Measurements from ENCODE around the gene PKP2. TPM values are rescaled to one million over a fixed set of nuclear protein-coding genes. Genes with fewer than 3 reads are reported as not detected.

The PKP2 gene
- total RNA-seq, 2 experiments from 2014 or later: not detected

DNA sequence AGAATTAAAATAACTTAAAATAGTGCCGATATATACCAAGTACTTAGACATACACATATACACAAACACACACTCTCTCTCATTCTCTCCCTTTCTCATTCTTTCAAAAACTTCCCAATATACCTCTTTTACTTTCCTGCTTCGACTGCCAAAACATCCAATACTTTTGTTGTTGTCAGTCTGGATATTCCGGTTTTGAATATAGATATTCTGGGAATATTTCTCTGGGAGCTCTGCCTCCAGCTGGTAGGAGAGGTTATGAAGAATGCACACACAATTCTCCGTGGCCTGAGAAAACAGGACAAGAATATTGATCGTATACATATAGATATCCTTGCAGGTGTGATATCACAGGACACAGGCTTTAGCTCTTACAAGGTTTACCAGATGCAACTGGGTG is 74.2 kb downstream of the PKP2 start:
- Histone ChIP-seq H3K9me3 (ENCODE audit: low read length) (no peaks in the 10 kb centered on the region), H2AFZ (ENCODE audit: low read length) (no peak overlapping the region), H4K20me1 (ENCODE audit: insufficient read depth, low read length) (no peaks in the 10 kb centered on the region), H3K4me2 (ENCODE audit: low read length) (no peak overlapping the region), H3K4me3 (ENCODE audit: low read depth, low read length, poor library complexity, severe bottlenecking) (no peak overlapping the region), H3K36me3 (ENCODE audit: insufficient read depth, low read length) (no peaks in the 10 kb centered on the region), H3K27ac (ENCODE audit: low read depth, low read length, poor library complexity, severe bottlenecking) (no peak overlapping the region), H3K9me2 (ENCODE audit: insufficient read depth, low read length) (no peaks in the 10 kb centered on the region), H3K79me2 (ENCODE audit: insufficient read depth, low read depth, low read length) (no peaks in the 10 kb centered on the region), H3K4me1 (ENCODE audit: insufficient read depth, low read length, poor library complexity, severe bottlenecking) (no peaks in the 10 kb centered on the region)
- no TSS peak for BruUV-seq (replicated peaks)
- ChIA-PET CTCF (ENCODE audit: unreplicated experiment) (no interaction called here), POLR2A (interaction anchor here (0.8 to 1.3 kb wide), 2 partner anchors 9 to 65 kb away, joined by 3 to 5 read pairs; no protein-coding TSS in a partner anchor)
- intact Hi-C loops (cut with micrococcal nuclease; ENCODE audit: unreplicated experiment): no loop called here
- no peak for DNase-seq (ENCODE audit: low spot score)
- TF ChIP-seq, protein P1, sequence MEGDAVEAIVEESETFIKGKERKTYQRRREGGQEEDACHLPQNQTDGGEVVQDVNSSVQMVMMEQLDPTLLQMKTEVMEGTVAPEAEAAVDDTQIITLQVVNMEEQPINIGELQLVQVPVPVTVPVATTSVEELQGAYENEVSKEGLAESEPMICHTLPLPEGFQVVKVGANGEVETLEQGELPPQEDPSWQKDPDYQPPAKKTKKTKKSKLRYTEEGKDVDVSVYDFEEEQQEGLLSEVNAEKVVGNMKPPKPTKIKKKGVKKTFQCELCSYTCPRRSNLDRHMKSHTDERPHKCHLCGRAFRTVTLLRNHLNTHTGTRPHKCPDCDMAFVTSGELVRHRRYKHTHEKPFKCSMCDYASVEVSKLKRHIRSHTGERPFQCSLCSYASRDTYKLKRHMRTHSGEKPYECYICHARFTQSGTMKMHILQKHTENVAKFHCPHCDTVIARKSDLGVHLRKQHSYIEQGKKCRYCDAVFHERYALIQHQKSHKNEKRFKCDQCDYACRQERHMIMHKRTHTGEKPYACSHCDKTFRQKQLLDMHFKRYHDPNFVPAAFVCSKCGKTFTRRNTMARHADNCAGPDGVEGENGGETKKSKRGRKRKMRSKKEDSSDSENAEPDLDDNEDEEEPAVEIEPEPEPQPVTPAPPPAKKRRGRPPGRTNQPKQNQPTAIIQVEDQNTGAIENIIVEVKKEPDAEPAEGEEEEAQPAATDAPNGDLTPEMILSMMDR (conservative IDR thresholded peaks at IDR 0.05; ENCODE audit: low read length): no peak
- no peak for TF ChIP-seq EZH2phosphoT487 (IDR thresholded peaks at IDR 0.05; ENCODE audit: borderline replicate concordance, low read depth, low read length)

DNA sequence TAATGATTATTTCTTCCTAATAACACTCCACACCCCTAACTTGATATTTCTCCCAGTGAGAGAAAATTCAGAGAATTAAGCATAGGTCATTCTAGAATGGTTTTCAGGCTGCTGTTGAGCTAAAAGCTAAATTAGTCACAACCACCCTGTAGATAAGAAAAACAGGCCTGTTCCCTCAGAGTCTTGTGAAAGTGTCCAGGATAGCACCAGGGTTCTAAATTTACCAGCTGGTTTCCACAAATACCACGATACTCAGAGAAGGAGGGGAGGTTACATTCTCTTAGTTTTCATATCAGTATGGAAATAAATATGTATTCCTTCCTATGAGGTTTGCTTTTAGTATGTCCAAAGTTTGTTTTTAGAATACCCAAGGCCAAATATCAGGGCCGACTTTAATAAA is 74.9 kb downstream of the PKP2 start:
- no peak for DNase-seq (ENCODE audit: low spot score)
- Histone ChIP-seq H3K9me3 (ENCODE audit: low read length) (no peaks in the 10 kb centered on the region), H3K27ac (ENCODE audit: low read depth, low read length, poor library complexity, severe bottlenecking) (no peak overlapping the region), H3K4me2 (ENCODE audit: low read length) (no peak overlapping the region), H4K20me1 (ENCODE audit: insufficient read depth, low read length) (no peaks in the 10 kb centered on the region), H3K9me2 (ENCODE audit: insufficient read depth, low read length) (no peaks in the 10 kb centered on the region), H3K4me1 (ENCODE audit: insufficient read depth, low read length, poor library complexity, severe bottlenecking) (no peaks in the 10 kb centered on the region), H3K4me3 (ENCODE audit: low read depth, low read length, poor library complexity, severe bottlenecking) (no peak overlapping the region), H3K36me3 (ENCODE audit: insufficient read depth, low read length) (no peaks in the 10 kb centered on the region), H3K79me2 (ENCODE audit: insufficient read depth, low read depth, low read length) (no peaks in the 10 kb centered on the region), H2AFZ (ENCODE audit: low read length) (no peak overlapping the region)
- ChIA-PET CTCF (ENCODE audit: unreplicated experiment) (no interaction called here), POLR2A (interaction anchor here (1.3 kb wide), 1 partner anchor 10 kb away, joined by 5 read pairs; no protein-coding TSS in a partner anchor)
- no TSS peak for BruUV-seq (replicated peaks)
- intact Hi-C loops (cut with micrococcal nuclease; ENCODE audit: unreplicated experiment): no loop called here
- TF ChIP-seq, protein P1 (conservative IDR thresholded peaks at IDR 0.05; ENCODE audit: low read length): no peak
- no peak for TF ChIP-seq EZH2phosphoT487 (IDR thresholded peaks at IDR 0.05; ENCODE audit: borderline replicate concordance, low read depth, low read length)

DNA sequence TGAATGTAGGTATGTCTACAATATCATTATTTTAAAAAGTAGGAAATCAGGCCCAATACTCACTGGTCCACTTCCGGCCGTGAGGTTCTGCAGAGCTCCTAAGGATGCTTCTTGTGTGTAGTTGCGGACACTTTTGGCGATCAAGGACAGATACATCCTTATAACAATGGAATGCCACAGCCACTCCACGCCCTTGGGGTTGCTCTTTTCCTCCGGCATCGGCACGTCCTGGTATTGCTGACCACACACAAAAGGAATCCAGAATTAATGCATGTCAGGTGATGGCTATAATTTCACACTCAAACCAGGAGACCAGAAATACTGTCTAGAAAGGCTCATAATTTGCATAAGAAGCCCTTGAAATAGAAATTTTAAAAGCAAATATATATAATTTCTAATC is 75.3 kb downstream of the PKP2 start:
- Histone ChIP-seq H3K79me2 (ENCODE audit: insufficient read depth, low read depth, low read length) (no peaks in the 10 kb centered on the region), H3K4me3 (ENCODE audit: low read depth, low read length, poor library complexity, severe bottlenecking) (no peak overlapping the region), H3K4me2 (ENCODE audit: low read length) (no peak overlapping the region), H3K9me3 (ENCODE audit: low read length) (no peaks in the 10 kb centered on the region), H3K9me2 (ENCODE audit: insufficient read depth, low read length) (no peaks in the 10 kb centered on the region), H3K27ac (ENCODE audit: low read depth, low read length, poor library complexity, severe bottlenecking) (no peak overlapping the region), H2AFZ (ENCODE audit: low read length) (no peak overlapping the region), H4K20me1 (ENCODE audit: insufficient read depth, low read length) (no peaks in the 10 kb centered on the region), H3K4me1 (ENCODE audit: insufficient read depth, low read length, poor library complexity, severe bottlenecking) (no peaks in the 10 kb centered on the region), H3K36me3 (ENCODE audit: insufficient read depth, low read length) (no peaks in the 10 kb centered on the region)
- intact Hi-C loops (cut with micrococcal nuclease; ENCODE audit: unreplicated experiment): no loop called here
- CTCF ChIA-PET (ENCODE audit: unreplicated experiment): no interaction called here
- no TSS peak for BruUV-seq (replicated peaks)
- no peak for DNase-seq (ENCODE audit: low spot score)
- no peak for TF ChIP-seq EZH2phosphoT487 (IDR thresholded peaks at IDR 0.05; ENCODE audit: borderline replicate concordance, low read depth, low read length)
- TF ChIP-seq, protein P1 (conservative IDR thresholded peaks at IDR 0.05; ENCODE audit: low read length): no peak
- POLR2A ChIA-PET: interaction anchor here (1.3 kb wide), 1 partner anchor 10 kb away, joined by 5 read pairs; no protein-coding TSS in a partner anchor

Data from OCI-LY7 (cell line).